HG02678 (cell line): ENCODE data around the gene SNRNP40.

Source experiments
- ATAC-seq: cut with Tn5 transposase; IDR thresholded peaks from one replicate; pipeline ENCODE4 v1.9.1; 2021; ENCODE audit warnings: mild to moderate bottlenecking, moderate library complexity; ENCODE audit not compliant: unreplicated experiment

SNRNP40 gene

GRCh38 chr1:31296486-31297276 is at the start of gene SNRNP40, which contains the start of gene ZCCHC17:
Gene SNRNP40 (minus strand): TSS chr1:31296788. CDS start chr1:31296751, 37 bp downstream.
Gene ZCCHC17 (plus strand): TSS chr1:31297032. CDS start chr1:31310099, 13,067 bp downstream.
- ATAC-seq, result peak; percentile 97

GRCh38 chr1:31345635-31346034 is 49.0 kb upstream of the SNRNP40 start:
- no peak for ATAC-seq

GRCh38 chr1:31344503-31344902 is 47.9 kb upstream of the SNRNP40 start:
- no peak for ATAC-seq

- no peak for ATAC-seq
Measured at GRCh38 chr1:31336687-31337467, 40.3 kb upstream of the SNRNP40 start.

GRCh38 chr1:31335007-31335406 is 38.4 kb upstream of the SNRNP40 start:
- ATAC-seq, result no peak

GRCh38 chr1:31327381-31327780 is 30.8 kb upstream of the SNRNP40 start:
- no peak for ATAC-seq

- no peak for ATAC-seq
Measured at GRCh38 chr1:31326461-31326860, 29.9 kb upstream of the SNRNP40 start.

GRCh38 chr1:31324992-31325391 is 28.4 kb upstream of the SNRNP40 start:
- no peak for ATAC-seq

- ATAC-seq, result no peak
Measured at GRCh38 chr1:31324093-31324492, 27.5 kb upstream of the SNRNP40 start.

- no peak for ATAC-seq
Measured at GRCh38 chr1:31318146-31318545, 21.6 kb upstream of the SNRNP40 start.

- ATAC-seq, result no peak
Measured at GRCh38 chr1:31315902-31316301, 19.3 kb upstream of the SNRNP40 start.

GRCh38 chr1:31310198-31310597 is 13.6 kb upstream of the SNRNP40 start:
- ATAC-seq, result no peak

- no peak for ATAC-seq
Measured at GRCh38 chr1:31308036-31308435, 11.4 kb upstream of the SNRNP40 start.

- no peak for ATAC-seq
Measured at GRCh38 chr1:31306278-31306677, 9.7 kb upstream of the SNRNP40 start.

GRCh38 chr1:31302709-31303441 is 6.3 kb upstream of the SNRNP40 start:
- ATAC-seq, result no peak

GRCh38 chr1:31300193-31300592 is 3.6 kb upstream of the SNRNP40 start:
- no peak for ATAC-seq

- no peak for ATAC-seq
Measured at GRCh38 chr1:31299365-31299764, 2.8 kb upstream of the SNRNP40 start.

GRCh38 chr1:31297277-31298247 is 974 bp upstream of the SNRNP40 start:
- no peak for ATAC-seq

GRCh38 chr1:31295874-31296485 is 608 bp downstream of the SNRNP40 start:
- ATAC-seq, result no peak

GRCh38 chr1:31289021-31289420 is 7.6 kb downstream of the SNRNP40 start:
- ATAC-seq, result no peak
